ENCODE results near the gene UNG. TPM values are rescaled to one million over a fixed set of nuclear protein-coding genes. Genes with fewer than 3 reads are reported as not detected.

UNG gene
- total and polyA plus RNA-seq, 2 experiments from 2014 or later: 90.5 to 209 TPM

- Mint-ChIP-seq H3K27ac (no peak overlapping the region), H3K4me3 (no peak overlapping the region), H3K27me3 (ENCODE audit: insufficient read depth, low read depth, poor library complexity) (peaks cover 3% of the 10 kb centered on the region), H3K36me3 (ENCODE audit: low read depth) (no peaks in the 10 kb centered on the region; the same call in 1 of the 3 replicates), H3K4me1 (peaks cover 4% of the 10 kb centered on the region), H3K9me3 (peaks cover 14% of the 10 kb centered on the region; the same call in 2 of the 3 replicates)
- H3K4me1 ChIP-seq (ENCODE audit: insufficient read depth): no peaks in the 10 kb centered on the region
- no peaks in the 10 kb centered on the region for H3K9me2 ChIP-seq (ENCODE audit: insufficient read depth)
- DNase-seq (ENCODE audit: low spot score): peak; percentile 75
- H3K27ac ChIP-seq (ENCODE audit: low read depth): no peak overlapping the region
- no peaks in the 10 kb centered on the region for H3K79me2 ChIP-seq (replicated peaks; ENCODE audit: insufficient read depth)
- H3K4me3 ChIP-seq: no peak overlapping the region
- no peak overlapping the region for H3K4me2 ChIP-seq
- H3K36me3 ChIP-seq (ENCODE audit: insufficient read depth): no peaks in the 10 kb centered on the region
- ATAC-seq: peak; percentile 93
- no peaks in the 10 kb centered on the region for H3F3A ChIP-seq (replicated peaks; ENCODE audit: low read depth)
- H3K27me3 ChIP-seq (ENCODE audit: insufficient read depth): no peaks in the 10 kb centered on the region
- H4K20me1 ChIP-seq (replicated peaks; ENCODE audit: insufficient read depth): no peaks in the 10 kb centered on the region
- no peak for TF ChIP-seq STAT1 (IDR thresholded peaks at IDR 0.05; ENCODE audit: unreplicated experiment)
- no peak for TF ChIP-seq ZNF114 (CRISPR knock-in tag; IDR thresholded peaks at IDR 0.05)
- no peak for TF ChIP-seq EZH2phosphoT487 (IDR thresholded peaks at IDR 0.05; ENCODE audit: unreplicated experiment)
- no peak for TF ChIP-seq ZNF462 (CRISPR knock-in tag; IDR thresholded peaks at IDR 0.05)
- TF ChIP-seq NANOG (IDR thresholded peaks at IDR 0.05; ENCODE audit: borderline replicate concordance): no peak
- TF ChIP-seq POLR2AphosphoS5 (IDR thresholded peaks at IDR 0.05; ENCODE audit: low read depth): no peak
- peak; percentile 78 to 86 for TF ChIP-seq CTCF (conservative IDR thresholded peaks at IDR 0.05; ENCODE audit: low read depth in 2 of 2)
- H2AFZ ChIP-seq: no peak overlapping the region; the same call in 1 of the 2 replicates
Measured at GRCh38 chr12:109134186-109134917, 37.0 kb downstream of the UNG start.
